Activated CD4-positive, CD25-positive, alpha-beta regulatory T cell (primary cell): ENCODE results near the gene C11orf68.
"Not testable (repeated sequence)": the region's sequence is repeated elsewhere in the genome, so short reads cannot be mapped to it uniquely, and the experiment has no call there.

ENCODE experiments used
- DNase-seq, 4 experiments: peaks; one replicate each; lab custom pipeline; 2025; lab: John Stamatoyannopoulos, UW

Gene C11orf68

GRCh38 chr11:65912845-65913244, 6.0 kb downstream of the C11orf68 start:
- no peak for DNase-seq

GRCh38 chr11:65911682-65912568, 6.9 kb downstream of the C11orf68 start:
- no peak for DNase-seq

- DNase-seq, result no peak
Measured at GRCh38 chr11:65907878-65908277, 11.0 kb downstream of the C11orf68 start.

- DNase-seq, result no peak
Measured at GRCh38 chr11:65906602-65907001, 12.3 kb downstream of the C11orf68 start.

GRCh38 chr11:65903715-65904114, 15.1 kb downstream of the C11orf68 start:
- DNase-seq, result no peak

GRCh38 chr11:65903068-65903481, 15.8 kb downstream of the C11orf68 start:
- DNase-seq, result no peak

GRCh38 chr11:65900899-65901180, 18.0 kb downstream of the C11orf68 start:
- no peak for DNase-seq

GRCh38 chr11:65900125-65900898, 18.6 kb downstream of the C11orf68 start, which contains the start of gene FOSL1:
TSS of gene FOSL1 (minus strand) at chr11:65900388. CDS start at chr11:65900339, 49 bp downstream.
- peak; percentile 84 to 100 (median 86) for DNase-seq

GRCh38 chr11:65899356-65900124, 19.3 kb downstream of the C11orf68 start:
- peak in 2 of 4 experiments; percentile 54 to 63 for DNase-seq

GRCh38 chr11:65898656-65899355, 20.1 kb downstream of the C11orf68 start:
- DNase-seq, result no peak

- DNase-seq, result no peak
Measured at GRCh38 chr11:65897020-65897471, 21.8 kb downstream of the C11orf68 start.

GRCh38 chr11:65896034-65896999, 22.5 kb downstream of the C11orf68 start:
- no peak for DNase-seq

- DNase-seq, result no peak
Measured at GRCh38 chr11:65895482-65895981, 23.3 kb downstream of the C11orf68 start.

- DNase-seq, result no peak
Measured at GRCh38 chr11:65894034-65894591, 24.7 kb downstream of the C11orf68 start.

GRCh38 chr11:65892661-65893317, 26.1 kb downstream of the C11orf68 start:
- DNase-seq, result no peak

GRCh38 chr11:65892137-65892540, 26.7 kb downstream of the C11orf68 start:
- DNase-seq, result not testable (repeated sequence)

GRCh38 chr11:65891219-65892136, 27.4 kb downstream of the C11orf68 start:
- DNase-seq, result no peak
